Measurements from ENCODE around the gene ZNF436. TPM values are rescaled to one million over a fixed set of nuclear protein-coding genes. Genes with fewer than 3 reads are reported as not detected.

Gene ZNF436
- polyA plus RNA-seq, 1 of the 3 experiments (the other 2 are of a cell fraction): 5.0 TPM

GRCh38 chr1:23387494-23387893 is 17.9 kb upstream of the ZNF436 start:
- Histone ChIP-seq H3K9me3 (no peaks in the 10 kb centered on the region), H3K4me2 (no peak overlapping the region), H3K9me2 (no peaks in the 10 kb centered on the region), H3K4me1 (ENCODE audit: control insufficient read depth in 1 of 2, insufficient read depth in 2 of 2, low read depth in 1 of 2, low read length in 1 of 2) (peaks cover 0 to 6% of the 10 kb centered on the region in 2 experiments; a peak in 2 of 4 replicates), H3K36me3 (replicated peaks in 1 of 2; ENCODE audit: control insufficient read depth in 1 of 2, insufficient read depth in 2 of 2, low read length in 1 of 2) (no peaks in the 10 kb centered on the region), H4K20me1 (ENCODE audit: insufficient read depth) (no peaks in the 10 kb centered on the region), H2AFZ (ENCODE audit: low read depth) (no peak overlapping the region), H3K9ac (no peak overlapping the region), H3K27ac (ENCODE audit: low read depth in 2 of 2, low read length in 1 of 2) (no peak overlapping the region), H3K79me2 (ENCODE audit: insufficient read depth) (no peaks in the 10 kb centered on the region), H3K4me3 (ENCODE audit: low read depth in 2 of 2, low read length in 1 of 2) (no peak overlapping the region), H3K27me3 (ENCODE audit: insufficient read depth) (no peaks in the 10 kb centered on the region), H3F3A (replicated peaks; ENCODE audit: insufficient read depth) (peaks cover 9% of the 10 kb centered on the region)
- POLR2A ChIA-PET: no interaction called here
- CTCF ChIA-PET: interaction anchor here (2.6 kb wide), 1 partner anchor 16 kb away, joined by 10 read pairs; no protein-coding TSS in a partner anchor
- TF ChIP-seq TAF1 (IDR thresholded peaks at IDR 0.05; ENCODE audit: borderline replicate concordance, low read depth, low read length) (no peak), ELF1 (IDR thresholded peaks at IDR 0.05) (no peak), FOSL2 (IDR thresholded peaks at IDR 0.05; ENCODE audit: borderline replicate concordance, low read depth) (no peak), GABPA (IDR thresholded peaks at IDR 0.05; ENCODE audit: low read depth) (no peak), PBX3 (IDR thresholded peaks at IDR 0.05) (no peak), MAX (IDR thresholded peaks at IDR 0.05; ENCODE audit: low read depth) (no peak), MXI1 (IDR thresholded peaks at IDR 0.05; ENCODE audit: low read depth, low read length) (no peak), TCF12 (IDR thresholded peaks at IDR 0.05) (no peak), RXRA (IDR thresholded peaks at IDR 0.05; ENCODE audit: borderline replicate concordance, low read depth) (no peak), NRF1 (IDR thresholded peaks at IDR 0.05; ENCODE audit: low read depth, low read length) (no peak)
- no peak for DNase-seq
- 92% methylated on average over 5 of the region's 8 CpGs for WGBS (ENCODE audit: low lambda C conversion rate)

- H3K4me2 ChIP-seq: no peak overlapping the region; the same call in 1 of the 2 replicates
- DNase-seq: no peak
Measured at GRCh38 chr1:23385119-23385621, 15.5 kb upstream of the ZNF436 start.

More at GRCh38 chr1:23385119-23385621, 15.5 kb upstream of the ZNF436 start:
- Histone ChIP-seq H3F3A (replicated peaks; ENCODE audit: insufficient read depth) (peaks cover 4% of the 10 kb centered on the region), H3K4me1 (ENCODE audit: control insufficient read depth in 1 of 2, insufficient read depth in 2 of 2, low read depth in 1 of 2, low read length in 1 of 2) (peaks cover 0 to 6% of the 10 kb centered on the region in 2 experiments; a peak in 2 of 4 replicates), H3K4me3 (ENCODE audit: low read depth in 2 of 2, low read length in 1 of 2) (no peak overlapping the region), H3K79me2 (ENCODE audit: insufficient read depth) (no peaks in the 10 kb centered on the region), H4K20me1 (ENCODE audit: insufficient read depth) (no peaks in the 10 kb centered on the region), H3K27ac (ENCODE audit: low read depth in 2 of 2, low read length in 1 of 2) (peak overlapping the region in 1 of 2 experiments; percentile 42; a peak in 2 of 4 replicates), H3K27me3 (ENCODE audit: insufficient read depth) (no peaks in the 10 kb centered on the region), H3K9me2 (no peaks in the 10 kb centered on the region), H3K9me3 (no peaks in the 10 kb centered on the region), H3K36me3 (replicated peaks in 1 of 2; ENCODE audit: control insufficient read depth in 1 of 2, insufficient read depth in 2 of 2, low read length in 1 of 2) (no peaks in the 10 kb centered on the region), H3K9ac (no peak overlapping the region), H2AFZ (ENCODE audit: low read depth) (peak overlapping the region; percentile 4; the same call in 1 of the 2 replicates)
- TF ChIP-seq RFX5 (IDR thresholded peaks at IDR 0.05; ENCODE audit: low read length) (no peak), POLR2AphosphoS5 (IDR thresholded peaks at IDR 0.05; ENCODE audit: low read depth, low read length) (no peak), CHD2 (IDR thresholded peaks at IDR 0.05; ENCODE audit: low read length, partially characterized antibody) (no peak), GABPA (IDR thresholded peaks at IDR 0.05; ENCODE audit: low read depth) (no peak; the same call in 1 of the 2 replicates), SMC3 (IDR thresholded peaks at IDR 0.05; ENCODE audit: low read depth, low read length) (no peak)
- ChIA-PET POLR2A (interaction anchor here (1.4 kb wide), 1 partner anchor 10 kb away, joined by 3 read pairs; no protein-coding TSS in a partner anchor), CTCF (interaction anchor here (1.0 to 2.4 kb wide), 2 partner anchors 19 to 160 kb away, joined by 4 to 8 read pairs; no protein-coding TSS in a partner anchor)
- 78% methylated on average over 11 of the region's 14 CpGs for WGBS (ENCODE audit: low lambda C conversion rate)

Measured in SK-N-SH (cell line).